SK-N-SH (cell line): ENCODE measurements around the gene ISG20. TPM values are rescaled to one million over a fixed set of nuclear protein-coding genes. Genes with fewer than 3 reads are reported as not detected.

Experiments used
- CTCF ChIA-PET: fragments of 300-600, 350-600 bp; formaldehyde crosslinking; extraction: SDS; loops from one replicate; lab custom pipeline; 2021; lab: Yijun Ruan, JAX
- POLR2A ChIA-PET: fragments of 350-600 bp; sonication (Branson Sonifier 250); formaldehyde crosslinking; extraction: SDS; loops from one replicate; lab custom pipeline; 2020; ENCODE audit warnings: antibody characterized with exemption, inconsistent platforms; lab: Yijun Ruan, JAX
- DNase-seq: peaks from one replicate; pipeline ENCODE4 v3.0.0; 2012
- H2AFZ ChIP-seq: fragments of 200-600 bp; sonication (generic); 2 replicates; pipeline ENCODE4 v1.8.1; 2016; ENCODE audit warnings: antibody characterized with exemption, mild to moderate bottlenecking, low read depth
- H3F3A ChIP-seq: fragments of 200-600 bp; sonication (generic); replicated peaks from 2 replicates; pipeline ENCODE3; 2016; ENCODE audit warnings: antibody characterized with exemption, mild to moderate bottlenecking; ENCODE audit not compliant: insufficient read depth
- H3K27ac ChIP-seq, 2 experiments: fragments of 200-500 bp in 1 of 2; fragments of 200-600 bp in 1 of 2; sonication (Bioruptor generic) in 1 of 2; sonication (generic), shearing (Covaris generic) in 1 of 2; 2 replicates each; pipeline versions ENCODE4 v1.5.1 to v1.6.1; 2014 to 2016; ENCODE audit warnings: low read depth in 2 of 2, inconsistent platforms in 1 of 2, low read length in 1 of 2, mild to moderate bottlenecking in 1 of 2, mixed read lengths in 1 of 2
- H3K27me3 ChIP-seq: fragments of 200-600 bp; sonication (generic), shearing (Covaris generic); 2 replicates; pipeline ENCODE4 v1.6.1; 2016; ENCODE audit warnings: mixed run types; ENCODE audit not compliant: insufficient read depth
- H3K36me3 ChIP-seq, 2 experiments: fragments of 200-500 bp in 1 of 2; fragments of 200-600 bp in 1 of 2; sonication (Bioruptor generic) in 1 of 2; sonication (generic) in 1 of 2; replicated peaks in 1 of 2; 2 replicates each; pipeline versions ENCODE3 to v1.5.1; 2014 to 2016; ENCODE audit warnings: low read length in 1 of 2, mild to moderate bottlenecking in 1 of 2; ENCODE audit not compliant: insufficient read depth in 2 of 2, control insufficient read depth in 1 of 2
- H3K4me1 ChIP-seq, 2 experiments: fragments of 200-500 bp in 1 of 2; fragments of 200-600 bp in 1 of 2; sonication (Bioruptor generic) in 1 of 2; sonication (generic), shearing (Covaris generic) in 1 of 2; 2 replicates each; pipeline versions ENCODE4 v1.5.1 to v1.6.1; 2014 to 2016; ENCODE audit warnings: low read depth in 1 of 2, low read length in 1 of 2, mixed run types in 1 of 2; ENCODE audit not compliant: insufficient read depth in 2 of 2, control insufficient read depth in 1 of 2
- H3K4me2 ChIP-seq: fragments of 200-600 bp; sonication (generic), shearing (Covaris generic); 2 replicates; pipeline ENCODE4 v1.6.1; 2017; ENCODE audit warnings: mixed run types
- H3K4me3 ChIP-seq, 2 experiments: fragments of 200-500 bp in 1 of 2; fragments of 200-600 bp in 1 of 2; sonication (Bioruptor generic) in 1 of 2; sonication (generic), shearing (Covaris generic) in 1 of 2; 2 replicates each; pipeline versions ENCODE4 v1.5.1 to v1.8.1; 2014 to 2016; ENCODE audit warnings: low read depth in 2 of 2, inconsistent platforms in 1 of 2, low read length in 1 of 2, mild to moderate bottlenecking in 1 of 2, mixed read lengths in 1 of 2, moderate library complexity in 1 of 2
- H3K79me2 ChIP-seq: fragments of 200-600 bp; sonication (generic); 2 replicates; pipeline ENCODE4 v1.8.1; 2017; ENCODE audit warnings: mild to moderate bottlenecking; ENCODE audit not compliant: insufficient read depth
- H3K9ac ChIP-seq: fragments of 200-600 bp; sonication (generic); 2 replicates; pipeline ENCODE4 v1.6.1; 2017; ENCODE audit warnings: mixed run types
- H3K9me2 ChIP-seq: fragments of 200-600 bp; sonication (generic); 2 replicates; pipeline ENCODE4 v1.6.1; 2017; ENCODE audit warnings: mixed run types
- H3K9me3 ChIP-seq: fragments of 200-600 bp; sonication (generic); 2 replicates; pipeline ENCODE4 v1.6.1; 2017; ENCODE audit warnings: mixed run types, mild to moderate bottlenecking, moderate library complexity
- H4K20me1 ChIP-seq: fragments of 200-600 bp; sonication (generic); 2 replicates; pipeline ENCODE4 v1.6.1; 2017; ENCODE audit warnings: mild to moderate bottlenecking, mixed run types; ENCODE audit not compliant: insufficient read depth
- ELF1 ChIP-seq: IDR thresholded peaks from 2 replicates; pipeline ENCODE4 v1.4.0; 2012
- MEF2A ChIP-seq: IDR thresholded peaks from 2 replicates; pipeline ENCODE4 v1.4.0; 2012; ENCODE audit warnings: low read depth, borderline replicate concordance
- MXI1 ChIP-seq: IDR thresholded peaks from 2 replicates; pipeline ENCODE4 v1.6.1; 2012; ENCODE audit warnings: mild to moderate bottlenecking, low read depth, low read length, improper control_type of control experiment
- POLR2AphosphoS5 ChIP-seq: IDR thresholded peaks from 2 replicates; pipeline ENCODE4 v1.6.1; 2012; ENCODE audit warnings: low read depth, low read length
- SIN3A ChIP-seq: IDR thresholded peaks from 2 replicates; pipeline ENCODE4 v1.6.1; 2012; ENCODE audit warnings: low read depth, mild to moderate bottlenecking, low read length, moderate library complexity, borderline replicate concordance
- TEAD4 ChIP-seq: IDR thresholded peaks from 2 replicates; pipeline ENCODE4 v1.4.0; 2012; ENCODE audit warnings: mild to moderate bottlenecking, borderline replicate concordance; ENCODE audit not compliant: insufficient read depth
- WGBS: methylation state at CpG from one replicate; pipeline ENCODE4 v1.1.6; 2017; ENCODE audit warnings: low lambda C conversion rate; 5-methylcytosine and 5-hydroxymethylcytosine counted together
- polyA plus RNA-seq, 3 experiments: library from polyadenylated mRNA; depleted of rRNA; stranded (reverse); fragments of >200 nt; gene quantifications; 2 replicates each; pipeline ENCODE4 v1.2.3, GENCODE V29; 2012
- TF ChIP-seq, protein P1 (sequence below): IDR thresholded peaks from 2 replicates; pipeline ENCODE4 v1.6.1; 2012; ENCODE audit warnings: mild to moderate bottlenecking, low read depth, low read length, moderate library complexity
- TF ChIP-seq, protein P2 (sequence below): fragments of 200-600 bp; sonication (generic); IDR thresholded peaks from 2 replicates; pipeline ENCODE4 v1.6.1; 2017; ENCODE audit warnings: antibody characterized with exemption, mild to moderate bottlenecking, moderate library complexity
- TF ChIP-seq, protein P3 (sequence below): IDR thresholded peaks from 2 replicates; pipeline ENCODE4; 2012

The ISG20 gene
- polyA plus RNA-seq, 1 of the 3 experiments (the other 2 are of a cell fraction), result 2.0 TPM

DNA sequence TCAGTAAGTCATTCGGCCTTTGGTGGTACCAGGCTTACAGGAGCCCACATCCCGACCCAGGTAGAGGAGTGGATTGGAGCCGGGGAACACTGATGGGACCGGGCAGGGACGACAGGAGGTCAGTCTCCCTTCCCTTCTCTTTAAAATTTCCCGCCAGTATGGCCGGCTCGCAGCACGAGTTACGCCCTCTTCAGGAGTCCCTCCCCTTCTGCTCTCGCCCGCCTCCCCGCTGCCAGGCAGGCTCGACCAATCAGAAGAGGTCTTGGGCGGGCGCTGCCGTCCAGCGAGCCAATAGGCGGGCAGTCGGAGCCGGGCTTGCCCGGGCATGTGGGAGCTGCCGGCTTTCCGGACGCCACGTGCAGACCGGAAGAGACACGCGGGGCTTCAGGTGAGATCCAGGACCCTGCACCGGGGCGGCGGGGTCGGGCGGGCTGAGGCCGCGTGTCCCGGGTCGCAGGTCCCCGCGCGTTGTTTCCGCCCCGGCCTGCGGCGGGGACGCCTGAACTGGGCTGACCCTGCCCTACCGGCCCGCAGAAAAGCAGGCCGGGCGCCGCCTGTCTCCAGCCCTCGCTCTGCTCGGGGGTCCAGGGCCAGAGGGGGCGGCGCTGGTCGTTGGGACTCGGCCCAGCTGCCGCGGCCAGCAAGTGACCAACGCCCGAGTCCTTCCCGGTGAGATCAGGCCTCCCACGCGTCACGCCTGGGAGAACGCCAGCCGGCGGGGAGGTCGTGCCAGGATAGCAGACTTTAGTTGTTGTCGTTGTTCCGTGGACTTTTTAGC lies 17.6 kb upstream of the ISG20 start, which contains the start of gene AEN (continued):
- TF ChIP-seq, protein P1, sequence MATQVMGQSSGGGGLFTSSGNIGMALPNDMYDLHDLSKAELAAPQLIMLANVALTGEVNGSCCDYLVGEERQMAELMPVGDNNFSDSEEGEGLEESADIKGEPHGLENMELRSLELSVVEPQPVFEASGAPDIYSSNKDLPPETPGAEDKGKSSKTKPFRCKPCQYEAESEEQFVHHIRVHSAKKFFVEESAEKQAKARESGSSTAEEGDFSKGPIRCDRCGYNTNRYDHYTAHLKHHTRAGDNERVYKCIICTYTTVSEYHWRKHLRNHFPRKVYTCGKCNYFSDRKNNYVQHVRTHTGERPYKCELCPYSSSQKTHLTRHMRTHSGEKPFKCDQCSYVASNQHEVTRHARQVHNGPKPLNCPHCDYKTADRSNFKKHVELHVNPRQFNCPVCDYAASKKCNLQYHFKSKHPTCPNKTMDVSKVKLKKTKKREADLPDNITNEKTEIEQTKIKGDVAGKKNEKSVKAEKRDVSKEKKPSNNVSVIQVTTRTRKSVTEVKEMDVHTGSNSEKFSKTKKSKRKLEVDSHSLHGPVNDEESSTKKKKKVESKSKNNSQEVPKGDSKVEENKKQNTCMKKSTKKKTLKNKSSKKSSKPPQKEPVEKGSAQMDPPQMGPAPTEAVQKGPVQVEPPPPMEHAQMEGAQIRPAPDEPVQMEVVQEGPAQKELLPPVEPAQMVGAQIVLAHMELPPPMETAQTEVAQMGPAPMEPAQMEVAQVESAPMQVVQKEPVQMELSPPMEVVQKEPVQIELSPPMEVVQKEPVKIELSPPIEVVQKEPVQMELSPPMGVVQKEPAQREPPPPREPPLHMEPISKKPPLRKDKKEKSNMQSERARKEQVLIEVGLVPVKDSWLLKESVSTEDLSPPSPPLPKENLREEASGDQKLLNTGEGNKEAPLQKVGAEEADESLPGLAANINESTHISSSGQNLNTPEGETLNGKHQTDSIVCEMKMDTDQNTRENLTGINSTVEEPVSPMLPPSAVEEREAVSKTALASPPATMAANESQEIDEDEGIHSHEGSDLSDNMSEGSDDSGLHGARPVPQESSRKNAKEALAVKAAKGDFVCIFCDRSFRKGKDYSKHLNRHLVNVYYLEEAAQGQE, result no peak
- TF ChIP-seq, protein P2, sequence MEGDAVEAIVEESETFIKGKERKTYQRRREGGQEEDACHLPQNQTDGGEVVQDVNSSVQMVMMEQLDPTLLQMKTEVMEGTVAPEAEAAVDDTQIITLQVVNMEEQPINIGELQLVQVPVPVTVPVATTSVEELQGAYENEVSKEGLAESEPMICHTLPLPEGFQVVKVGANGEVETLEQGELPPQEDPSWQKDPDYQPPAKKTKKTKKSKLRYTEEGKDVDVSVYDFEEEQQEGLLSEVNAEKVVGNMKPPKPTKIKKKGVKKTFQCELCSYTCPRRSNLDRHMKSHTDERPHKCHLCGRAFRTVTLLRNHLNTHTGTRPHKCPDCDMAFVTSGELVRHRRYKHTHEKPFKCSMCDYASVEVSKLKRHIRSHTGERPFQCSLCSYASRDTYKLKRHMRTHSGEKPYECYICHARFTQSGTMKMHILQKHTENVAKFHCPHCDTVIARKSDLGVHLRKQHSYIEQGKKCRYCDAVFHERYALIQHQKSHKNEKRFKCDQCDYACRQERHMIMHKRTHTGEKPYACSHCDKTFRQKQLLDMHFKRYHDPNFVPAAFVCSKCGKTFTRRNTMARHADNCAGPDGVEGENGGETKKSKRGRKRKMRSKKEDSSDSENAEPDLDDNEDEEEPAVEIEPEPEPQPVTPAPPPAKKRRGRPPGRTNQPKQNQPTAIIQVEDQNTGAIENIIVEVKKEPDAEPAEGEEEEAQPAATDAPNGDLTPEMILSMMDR, result no peak; the same call in 1 of the 2 replicates
- 0 out of 2 replicates have a peak, but pooled peaks have one; percentile 12 for TF ChIP-seq TEAD4
- TF ChIP-seq ELF1, result peak; percentile 68
- TF ChIP-seq, protein P3, sequence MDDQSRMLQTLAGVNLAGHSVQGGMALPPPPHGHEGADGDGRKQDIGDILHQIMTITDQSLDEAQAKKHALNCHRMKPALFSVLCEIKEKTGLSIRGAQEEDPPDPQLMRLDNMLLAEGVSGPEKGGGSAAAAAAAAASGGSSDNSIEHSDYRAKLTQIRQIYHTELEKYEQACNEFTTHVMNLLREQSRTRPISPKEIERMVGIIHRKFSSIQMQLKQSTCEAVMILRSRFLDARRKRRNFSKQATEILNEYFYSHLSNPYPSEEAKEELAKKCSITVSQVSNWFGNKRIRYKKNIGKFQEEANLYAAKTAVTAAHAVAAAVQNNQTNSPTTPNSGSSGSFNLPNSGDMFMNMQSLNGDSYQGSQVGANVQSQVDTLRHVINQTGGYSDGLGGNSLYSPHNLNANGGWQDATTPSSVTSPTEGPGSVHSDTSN, result 0 out of 2 replicates have a peak, but pooled peaks have one; percentile 11

DNA sequence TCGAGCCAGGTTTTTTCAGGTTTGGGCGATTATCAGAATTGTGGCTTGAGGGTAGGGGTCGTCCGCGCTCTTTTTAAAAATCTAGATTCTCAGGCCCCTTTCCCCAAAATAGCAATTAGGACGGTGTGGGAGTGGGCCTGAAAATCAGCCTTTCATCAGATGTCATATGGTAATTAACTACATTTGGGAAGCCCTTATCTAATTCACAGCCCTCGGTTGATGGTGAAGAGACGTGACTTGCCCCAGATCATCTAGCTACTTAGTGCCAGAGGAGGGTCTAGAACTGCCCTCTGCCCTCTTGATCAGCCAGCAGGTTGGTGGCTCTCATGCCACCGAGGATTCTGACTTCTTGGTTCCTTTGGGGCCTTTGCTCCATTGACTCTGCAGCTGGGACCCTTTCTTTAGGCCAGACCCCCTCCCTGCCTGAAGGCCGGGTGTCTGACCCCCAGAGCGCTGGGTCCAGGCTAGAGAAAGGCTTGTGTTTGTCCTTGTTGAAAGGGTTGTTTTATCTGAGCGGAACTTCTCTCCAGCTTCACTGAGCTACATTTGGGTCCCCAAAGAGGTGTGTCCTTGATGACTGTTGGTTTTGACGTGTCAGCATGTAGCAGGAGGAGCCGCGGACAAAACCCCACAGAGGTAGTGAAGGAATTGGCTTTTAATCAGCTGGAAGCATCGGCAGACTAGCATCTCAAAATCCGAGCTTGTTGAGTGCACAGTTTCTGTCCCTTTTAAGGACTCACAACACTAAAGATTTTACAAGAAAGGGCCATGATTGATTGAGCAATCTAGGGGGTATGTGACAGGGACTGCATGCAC lies 16.8 kb upstream of the ISG20 start:
- Histone ChIP-seq H3K4me1 (peaks cover 17 to 18% of the 10 kb centered on the region in 2 experiments), H3K4me3 (peak overlapping the region; percentile 87 to 93), H3K4me2 (peak overlapping the region; percentile 95), H3K79me2 (peaks cover 59% of the 10 kb centered on the region), H3K9me3 (no peaks in the 10 kb centered on the region), H3K36me3 (peaks cover 22 to 25% of the 10 kb centered on the region in 2 experiments), H3K9ac (peak overlapping the region; percentile 99), H3F3A (no peaks in the 10 kb centered on the region), H3K27me3 (no peaks in the 10 kb centered on the region), H3K27ac (peak overlapping the region; percentile 84 to 89), H2AFZ (peak overlapping the region; percentile 47; the same call in 1 of the 2 replicates), H4K20me1 (peaks cover 51% of the 10 kb centered on the region), H3K9me2 (no peaks in the 10 kb centered on the region)
- 0% methylated on average over 15 of the region's 17 CpGs for WGBS
- TF ChIP-seq SIN3A (peak; percentile 44; the same call in 1 of the 2 replicates), MEF2A (no peak), POLR2AphosphoS5 (peak; percentile 38), MXI1 (peak; percentile 69)
- ChIA-PET POLR2A (interaction anchor here (1.0 kb wide), 1 partner anchor 21 kb away, joined by 3 read pairs; no protein-coding TSS in a partner anchor), CTCF (interaction anchor here (0.7 to 1.5 kb wide), 6 partner anchors 9 to 155 kb away, joined by 3 to 7 read pairs (median 3); partner anchors contain the start of genes MRPL46 and MRPS11)
- DNase-seq, result no peak
